Measurements from ENCODE around the gene PTGS1. TPM values are rescaled to one million over a fixed set of nuclear protein-coding genes. Genes with fewer than 3 reads are reported as not detected.

The PTGS1 gene
- total and polyA plus RNA-seq, 4 donors = 3.1 to 20.3 (median 8.1) TPM

DNA sequence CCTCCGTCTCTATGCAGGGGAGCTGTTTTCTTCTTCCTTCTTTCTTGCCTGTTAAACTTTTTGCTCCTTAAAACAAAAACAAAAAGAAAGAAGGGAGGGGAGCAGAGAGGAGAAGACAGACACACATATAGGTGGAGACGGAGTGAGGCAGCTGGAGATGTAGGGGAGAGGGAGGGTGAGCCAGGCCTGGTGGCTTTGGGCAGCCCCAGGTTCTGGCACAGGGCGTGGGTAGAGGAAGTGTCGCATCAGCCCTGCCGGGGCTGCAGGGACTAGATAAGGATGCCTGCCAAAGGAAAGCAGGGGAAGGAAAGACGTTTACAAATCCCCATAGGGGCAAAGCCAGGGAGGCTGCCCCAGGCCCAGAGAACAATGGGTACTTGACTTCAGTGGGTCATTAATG lies 38.7 kb upstream of the PTGS1 start:
- Histone ChIP-seq H3K9me3 (ENCODE audit: control insufficient read depth, low read length) (no peaks in the 10 kb centered on the region), H3K27me3 (ENCODE audit: control insufficient read depth in 1 of 2, insufficient read depth in 2 of 2, low read length in 1 of 2) (no peaks in the 10 kb centered on the region), H3K36me3 (ENCODE audit: control insufficient read depth in 1 of 2, insufficient read depth in 2 of 2, low read length in 1 of 2) (peaks cover 0 to 2% of the 10 kb centered on the region in 2 donors), H3K4me1 (ENCODE audit: control insufficient read depth in 1 of 2, insufficient read depth in 2 of 2, low read length in 2 of 2) (no peaks in the 10 kb centered on the region), H3K27ac (ENCODE audit: low read depth in 1 of 2, low read length in 2 of 2) (no peak overlapping the region), H3K4me3 (ENCODE audit: low read length in 2 of 2) (no peak overlapping the region)
- ATAC-seq (ENCODE audit: low FRiP score) (no peak), DNase-seq (no peak)
- 67 to 73% methylated on average over 6 of the region's 6 CpGs for whole genome bisulfite sequencing, 2 donors
- intact Hi-C loops (cut with DNase I) = no loop called here

GRCh38 chr9:122332644-122333043 lies 38.2 kb upstream of the PTGS1 start:
- ATAC-seq (ENCODE audit: low FRiP score) = no peak
- Histone ChIP-seq H3K9me3 (ENCODE audit: control insufficient read depth, low read length) (no peaks in the 10 kb centered on the region), H3K4me1 (ENCODE audit: control insufficient read depth in 1 of 2, insufficient read depth in 2 of 2, low read length in 2 of 2) (no peaks in the 10 kb centered on the region), H3K4me3 (ENCODE audit: low read length in 2 of 2) (no peak overlapping the region), H3K27me3 (ENCODE audit: control insufficient read depth in 1 of 2, insufficient read depth in 2 of 2, low read length in 1 of 2) (no peaks in the 10 kb centered on the region), H3K36me3 (ENCODE audit: control insufficient read depth in 1 of 2, insufficient read depth in 2 of 2, low read length in 1 of 2) (peaks cover 0 to 2% of the 10 kb centered on the region in 2 donors), H3K27ac (ENCODE audit: low read depth in 1 of 2, low read length in 2 of 2) (no peak overlapping the region)
- no peak for DNase-seq
- intact Hi-C loops (cut with DNase I) = no loop called here
- WGBS, 2 donors = 62 to 65% methylated on average over 7 of the region's 7 CpGs

GRCh38 chr9:122333169-122333808 lies 37.5 kb upstream of the PTGS1 start:
- 78% methylated on average over 10 of the region's 10 CpGs for WGBS, 2 donors
- DNase-seq (no peak), ATAC-seq (ENCODE audit: low FRiP score) (no peak)
- peaks cover 0 to 2% of the 10 kb centered on the region in 2 donors for H3K36me3 ChIP-seq (ENCODE audit: control insufficient read depth in 1 of 2, insufficient read depth in 2 of 2, low read length in 1 of 2)
- intact Hi-C loops (cut with DNase I) = no loop called here
- no peaks in the 10 kb centered on the region for H3K9me3 ChIP-seq (ENCODE audit: control insufficient read depth, low read length)
- H3K4me3 ChIP-seq (ENCODE audit: low read length in 2 of 2) = no peak overlapping the region
- no peaks in the 10 kb centered on the region for H3K4me1 ChIP-seq (ENCODE audit: control insufficient read depth in 1 of 2, insufficient read depth in 2 of 2, low read length in 2 of 2)
- no peak overlapping the region for H3K27ac ChIP-seq (ENCODE audit: low read depth in 1 of 2, low read length in 2 of 2)
- no peaks in the 10 kb centered on the region for H3K27me3 ChIP-seq (ENCODE audit: control insufficient read depth in 1 of 2, insufficient read depth in 2 of 2, low read length in 1 of 2)

GRCh38 chr9:122334916-122335315 lies 35.9 kb upstream of the PTGS1 start:
- no peaks in the 10 kb centered on the region for H3K27me3 ChIP-seq (ENCODE audit: control insufficient read depth in 1 of 2, insufficient read depth in 2 of 2, low read length in 1 of 2)
- H3K36me3 ChIP-seq (ENCODE audit: control insufficient read depth in 1 of 2, insufficient read depth in 2 of 2, low read length in 1 of 2) = no peaks in the 10 kb centered on the region
- no peaks in the 10 kb centered on the region for H3K9me3 ChIP-seq (ENCODE audit: control insufficient read depth, low read length)
- whole genome bisulfite sequencing, 2 donors = 69 to 71% methylated on average over 4 of the region's 4 CpGs
- ATAC-seq (ENCODE audit: low FRiP score) (no peak), DNase-seq (no peak)
- no peak overlapping the region for H3K4me3 ChIP-seq (ENCODE audit: low read length in 2 of 2)
- H3K4me1 ChIP-seq (ENCODE audit: control insufficient read depth in 1 of 2, insufficient read depth in 2 of 2, low read length in 2 of 2) = no peaks in the 10 kb centered on the region
- intact Hi-C loops (cut with DNase I) = no loop called here
- H3K27ac ChIP-seq (ENCODE audit: low read depth in 1 of 2, low read length in 2 of 2) = no peak overlapping the region

- intact Hi-C loops (cut with DNase I) = no loop called here
- no peak for ATAC-seq (ENCODE audit: low FRiP score)
- Histone ChIP-seq H3K36me3 (ENCODE audit: control insufficient read depth in 1 of 2, insufficient read depth in 2 of 2, low read length in 1 of 2) (no peaks in the 10 kb centered on the region), H3K27ac (ENCODE audit: low read depth in 1 of 2, low read length in 2 of 2) (no peak overlapping the region), H3K27me3 (ENCODE audit: control insufficient read depth in 1 of 2, insufficient read depth in 2 of 2, low read length in 1 of 2) (no peaks in the 10 kb centered on the region), H3K9me3 (ENCODE audit: control insufficient read depth, low read length) (no peaks in the 10 kb centered on the region), H3K4me1 (ENCODE audit: control insufficient read depth in 1 of 2, insufficient read depth in 2 of 2, low read length in 2 of 2) (no peaks in the 10 kb centered on the region), H3K4me3 (ENCODE audit: low read length in 2 of 2) (no peak overlapping the region)
- 94 to 95% methylated on average over 5 of the region's 5 CpGs for WGBS, 2 donors
- DNase-seq = no peak
Measured at GRCh38 chr9:122336189-122336588, 34.6 kb upstream of the PTGS1 start.

DNA sequence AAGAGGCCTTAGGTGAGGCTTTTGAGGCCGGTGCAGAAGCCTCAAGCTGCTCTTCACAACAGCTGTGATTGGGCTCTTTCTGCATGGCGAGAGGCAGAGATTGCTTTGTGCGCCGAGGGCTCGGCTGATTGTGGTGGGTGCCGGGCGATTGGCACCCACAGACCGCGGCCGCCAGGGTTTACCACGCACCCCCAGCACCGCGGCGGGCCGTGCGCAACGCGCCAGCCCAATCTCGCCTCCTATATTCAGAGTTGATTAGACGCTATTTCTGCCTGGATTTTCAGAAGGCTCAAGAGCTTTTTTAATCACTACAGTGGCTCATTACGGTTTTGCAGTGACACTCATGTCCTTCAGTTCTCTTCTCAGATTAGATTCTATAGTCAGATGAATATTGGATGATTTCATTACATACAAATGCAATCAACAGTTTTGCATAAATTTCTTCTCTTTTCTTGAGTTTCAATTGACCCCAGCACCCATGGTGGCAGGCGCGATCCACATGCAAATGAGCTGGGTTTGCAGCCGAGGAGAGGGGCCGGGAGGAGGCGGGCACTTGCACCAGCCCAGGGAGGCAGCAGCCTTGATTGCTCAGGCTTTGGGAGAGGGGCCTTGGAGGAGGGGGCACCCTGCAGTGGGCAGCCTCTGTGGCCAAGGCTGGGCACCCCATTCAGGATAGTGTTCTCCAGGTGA lies 33.8 kb upstream of the PTGS1 start:
- no peaks in the 10 kb centered on the region for H3K4me1 ChIP-seq (ENCODE audit: control insufficient read depth in 1 of 2, insufficient read depth in 2 of 2, low read length in 2 of 2)
- no peaks in the 10 kb centered on the region for H3K36me3 ChIP-seq (ENCODE audit: control insufficient read depth in 1 of 2, insufficient read depth in 2 of 2, low read length in 1 of 2)
- H3K4me3 ChIP-seq (ENCODE audit: low read length in 2 of 2) = no peak overlapping the region
- H3K9me3 ChIP-seq (ENCODE audit: control insufficient read depth, low read length) = no peaks in the 10 kb centered on the region
- no peak for ATAC-seq (ENCODE audit: low FRiP score)
- no peak overlapping the region for H3K27ac ChIP-seq (ENCODE audit: low read depth in 1 of 2, low read length in 2 of 2)
- intact Hi-C loops (cut with DNase I) = no loop called here
- H3K27me3 ChIP-seq (ENCODE audit: control insufficient read depth in 1 of 2, insufficient read depth in 2 of 2, low read length in 1 of 2) = no peaks in the 10 kb centered on the region
- WGBS, 2 donors = 48 to 52% methylated on average over 26 of the region's 26 CpGs
- no peak for DNase-seq

DNA sequence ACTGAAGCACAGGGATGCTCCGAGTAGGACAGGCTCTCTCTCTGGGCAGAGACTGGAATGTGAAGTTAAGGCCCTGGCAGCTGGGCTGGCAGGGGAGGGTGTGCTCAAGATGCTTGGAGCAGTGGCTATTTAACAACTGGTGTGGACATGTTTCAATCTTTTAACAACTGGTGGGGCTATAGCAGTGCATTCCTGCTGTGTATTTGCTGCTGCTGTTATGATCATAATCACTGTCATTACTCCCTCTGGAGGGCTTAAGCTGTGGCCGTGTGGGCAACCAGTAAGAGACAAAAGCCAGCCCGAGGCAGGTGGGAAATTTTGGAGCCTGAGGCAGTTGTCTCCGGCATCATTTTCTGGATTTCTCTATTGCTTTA lies 33.3 kb upstream of the PTGS1 start:
- ATAC-seq (ENCODE audit: low FRiP score) (no peak), DNase-seq (no peak)
- Histone ChIP-seq H3K9me3 (ENCODE audit: control insufficient read depth, low read length) (no peaks in the 10 kb centered on the region), H3K4me3 (ENCODE audit: low read length in 2 of 2) (no peak overlapping the region), H3K27ac (ENCODE audit: low read depth in 1 of 2, low read length in 2 of 2) (no peak overlapping the region), H3K27me3 (ENCODE audit: control insufficient read depth in 1 of 2, insufficient read depth in 2 of 2, low read length in 1 of 2) (no peaks in the 10 kb centered on the region), H3K36me3 (ENCODE audit: control insufficient read depth in 1 of 2, insufficient read depth in 2 of 2, low read length in 1 of 2) (no peaks in the 10 kb centered on the region), H3K4me1 (ENCODE audit: control insufficient read depth in 1 of 2, insufficient read depth in 2 of 2, low read length in 2 of 2) (no peaks in the 10 kb centered on the region)
- intact Hi-C loops (cut with DNase I) = no loop called here
- 75 to 90% methylated on average over 4 of the region's 4 CpGs for WGBS, 2 donors

DNA sequence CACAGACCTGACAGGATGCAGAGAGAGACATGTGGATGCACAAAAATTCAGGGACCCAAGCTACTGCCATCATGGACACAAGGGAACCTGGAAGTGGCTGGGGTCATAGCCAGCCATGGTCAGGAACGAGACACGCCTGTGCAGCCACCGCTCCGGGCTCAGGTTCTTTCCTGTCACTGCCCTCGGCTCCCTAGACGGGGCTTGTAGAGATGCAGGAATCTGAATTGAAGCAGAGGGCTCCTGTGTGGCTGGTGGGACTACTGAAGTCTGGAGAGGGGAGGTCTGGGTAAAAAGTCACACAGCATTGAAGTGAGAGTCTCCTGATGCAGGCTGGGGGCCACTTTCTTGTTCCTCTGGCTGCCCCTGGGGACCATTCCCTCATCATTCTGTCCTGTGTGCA lies 32.3 kb upstream of the PTGS1 start:
- Histone ChIP-seq H3K4me1 (ENCODE audit: control insufficient read depth in 1 of 2, insufficient read depth in 2 of 2, low read length in 2 of 2) (no peaks in the 10 kb centered on the region), H3K27me3 (ENCODE audit: control insufficient read depth in 1 of 2, insufficient read depth in 2 of 2, low read length in 1 of 2) (no peaks in the 10 kb centered on the region), H3K9me3 (ENCODE audit: control insufficient read depth, low read length) (no peaks in the 10 kb centered on the region), H3K4me3 (ENCODE audit: low read length in 2 of 2) (no peak overlapping the region), H3K36me3 (ENCODE audit: control insufficient read depth in 1 of 2, insufficient read depth in 2 of 2, low read length in 1 of 2) (no peaks in the 10 kb centered on the region), H3K27ac (ENCODE audit: low read depth in 1 of 2, low read length in 2 of 2) (no peak overlapping the region)
- ATAC-seq (ENCODE audit: low FRiP score) = no peak
- DNase-seq = no peak
- WGBS, 2 donors = 85 to 86% methylated on average over 6 of the region's 6 CpGs
- intact Hi-C loops (cut with DNase I) = no loop called here

DNA sequence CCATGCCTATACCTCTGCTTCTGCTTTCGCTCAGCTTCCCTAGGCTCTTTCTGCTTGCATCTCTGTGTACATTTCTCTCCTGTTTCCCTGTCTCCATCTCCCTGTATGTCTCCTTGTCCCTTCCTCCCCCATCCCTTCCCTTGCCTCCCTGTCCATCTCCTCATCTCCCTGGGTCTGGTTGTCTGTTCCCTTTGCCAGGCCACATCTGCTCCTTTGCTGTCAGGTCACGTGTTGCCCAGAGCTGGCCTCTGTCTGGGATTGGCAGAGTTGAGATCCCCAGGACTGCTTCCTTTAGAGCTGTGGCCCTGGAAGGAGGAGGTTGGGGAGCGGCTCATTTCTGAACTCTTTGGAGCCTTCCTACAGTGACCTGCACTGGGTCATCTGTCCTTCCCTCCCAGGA lies 31.8 kb upstream of the PTGS1 start:
- H3K27me3 ChIP-seq (ENCODE audit: control insufficient read depth in 1 of 2, insufficient read depth in 2 of 2, low read length in 1 of 2) = no peaks in the 10 kb centered on the region
- intact Hi-C loops (cut with DNase I) = no loop called here
- DNase-seq = no peak
- WGBS, 2 donors = 67 to 70% methylated on average over 3 of the region's 3 CpGs
- no peaks in the 10 kb centered on the region for H3K36me3 ChIP-seq (ENCODE audit: control insufficient read depth in 1 of 2, insufficient read depth in 2 of 2, low read length in 1 of 2)
- no peak overlapping the region for H3K4me3 ChIP-seq (ENCODE audit: low read length in 2 of 2)
- no peaks in the 10 kb centered on the region for H3K9me3 ChIP-seq (ENCODE audit: control insufficient read depth, low read length)
- H3K4me1 ChIP-seq (ENCODE audit: control insufficient read depth in 1 of 2, insufficient read depth in 2 of 2, low read length in 2 of 2) = no peaks in the 10 kb centered on the region
- no peak for ATAC-seq (ENCODE audit: low FRiP score)
- no peak overlapping the region for H3K27ac ChIP-seq (ENCODE audit: low read depth in 1 of 2, low read length in 2 of 2)
